GM21825 (cell line): Measurements from ENCODE around the gene KIAA1614.

ENCODE experiments used
- ATAC-seq: cut with Tn5 transposase; IDR thresholded peaks from one replicate; pipeline ENCODE4 v1.9.1; 2021; ENCODE audit warnings: mild to moderate bottlenecking, moderate library complexity; ENCODE audit not compliant: unreplicated experiment

The KIAA1614 gene

DNA sequence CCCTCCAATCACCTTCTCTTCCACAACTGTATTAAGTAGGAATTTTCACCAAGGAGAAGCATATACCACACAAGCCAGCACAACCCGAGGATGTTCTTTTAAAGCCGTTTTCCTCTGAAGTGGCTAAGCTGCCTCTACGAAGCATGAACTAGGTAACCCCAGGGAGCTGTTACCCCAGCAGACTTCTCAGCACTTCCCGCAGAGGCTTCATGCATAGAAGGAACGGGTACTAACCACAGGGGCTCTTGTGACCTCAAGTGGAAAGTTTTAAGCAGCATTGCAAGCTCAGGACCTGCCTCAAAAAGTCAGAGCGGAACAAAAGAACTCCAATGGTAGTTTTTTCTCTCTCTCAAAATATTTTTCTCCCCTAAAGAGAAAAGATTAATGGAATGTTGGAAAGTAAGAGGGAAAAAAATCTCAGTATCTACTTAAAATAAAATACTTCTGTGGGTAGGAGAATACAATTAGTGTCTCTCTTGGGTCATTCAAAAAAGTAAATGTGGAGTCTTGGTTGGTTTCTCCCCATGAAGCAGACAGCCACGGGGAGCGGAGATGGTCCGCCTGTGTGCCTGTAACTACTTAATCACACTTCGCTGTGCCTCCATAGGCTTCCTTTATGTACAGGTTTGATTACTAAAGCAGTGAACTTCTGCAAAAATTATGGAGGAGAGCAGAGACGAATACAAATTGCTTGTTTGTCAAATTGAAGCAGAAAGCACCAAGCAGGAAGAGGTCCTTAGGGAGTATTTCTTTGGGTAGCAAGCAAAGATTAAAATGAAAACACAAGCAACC, 69.1 kb downstream of the KIAA1614 start:
- ATAC-seq = peak; percentile 91

DNA sequence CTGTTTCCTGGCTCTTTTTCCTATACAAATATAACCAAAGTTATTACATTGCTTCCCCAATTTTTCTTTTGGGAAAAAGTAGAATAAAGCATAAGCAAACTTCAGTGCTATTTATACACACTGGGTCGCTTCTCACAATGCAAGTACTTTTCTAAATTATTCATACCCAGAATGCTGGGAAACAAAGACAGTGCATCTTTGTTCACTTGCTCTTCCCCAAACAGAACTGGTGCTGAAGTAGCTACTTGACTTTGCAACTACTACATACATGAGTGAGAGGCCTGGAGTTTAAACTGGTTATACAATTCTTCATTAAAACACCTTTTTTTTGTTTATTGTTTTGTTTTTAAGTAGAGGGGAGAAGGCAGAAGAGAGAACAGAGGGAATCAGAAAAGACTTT, 69.7 kb downstream of the KIAA1614 start:
- ATAC-seq = no peak

DNA sequence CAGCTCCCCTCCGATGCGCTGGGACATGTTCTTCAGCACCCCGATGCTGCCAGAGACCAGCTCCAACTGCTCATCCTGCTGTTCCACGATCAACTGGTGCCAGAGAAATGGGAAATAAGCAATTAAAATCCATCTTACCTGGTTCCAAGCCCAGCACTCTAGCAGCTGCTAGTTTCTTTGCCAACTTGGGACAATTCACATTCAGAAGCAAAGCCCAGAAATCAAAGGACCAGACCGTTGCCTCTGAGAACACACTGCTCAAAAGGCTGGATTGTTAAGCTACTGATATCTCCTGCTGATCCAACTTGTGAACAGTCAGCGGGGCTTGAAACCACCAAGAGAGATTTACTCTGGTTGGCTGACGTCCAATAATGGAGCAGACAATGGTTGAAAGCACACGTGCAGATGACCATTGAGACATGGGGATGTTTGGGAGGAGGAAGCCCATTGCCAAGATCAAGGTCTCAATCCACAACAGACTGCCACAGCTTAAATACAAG, 75.6 kb downstream of the KIAA1614 start:
- no peak for ATAC-seq

DNA sequence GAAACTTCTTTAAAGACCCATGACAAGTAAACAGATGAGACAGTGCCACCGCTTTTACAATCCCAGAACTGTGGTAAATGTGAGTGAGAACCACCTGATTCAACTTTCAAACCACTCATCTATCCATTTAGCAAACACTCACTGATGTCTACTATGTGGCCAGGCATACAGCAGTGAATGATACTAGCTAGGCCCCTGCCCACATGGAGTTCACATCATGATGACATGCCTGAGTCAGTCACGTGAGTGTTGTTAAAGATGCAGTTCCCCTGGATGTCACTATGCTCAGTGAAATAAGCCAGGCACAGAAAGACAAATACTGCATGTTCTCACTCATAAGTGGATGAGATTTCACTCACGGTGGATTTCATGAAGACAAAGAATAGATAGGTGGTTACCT, 81.6 kb downstream of the KIAA1614 start:
- ATAC-seq = no peak

DNA sequence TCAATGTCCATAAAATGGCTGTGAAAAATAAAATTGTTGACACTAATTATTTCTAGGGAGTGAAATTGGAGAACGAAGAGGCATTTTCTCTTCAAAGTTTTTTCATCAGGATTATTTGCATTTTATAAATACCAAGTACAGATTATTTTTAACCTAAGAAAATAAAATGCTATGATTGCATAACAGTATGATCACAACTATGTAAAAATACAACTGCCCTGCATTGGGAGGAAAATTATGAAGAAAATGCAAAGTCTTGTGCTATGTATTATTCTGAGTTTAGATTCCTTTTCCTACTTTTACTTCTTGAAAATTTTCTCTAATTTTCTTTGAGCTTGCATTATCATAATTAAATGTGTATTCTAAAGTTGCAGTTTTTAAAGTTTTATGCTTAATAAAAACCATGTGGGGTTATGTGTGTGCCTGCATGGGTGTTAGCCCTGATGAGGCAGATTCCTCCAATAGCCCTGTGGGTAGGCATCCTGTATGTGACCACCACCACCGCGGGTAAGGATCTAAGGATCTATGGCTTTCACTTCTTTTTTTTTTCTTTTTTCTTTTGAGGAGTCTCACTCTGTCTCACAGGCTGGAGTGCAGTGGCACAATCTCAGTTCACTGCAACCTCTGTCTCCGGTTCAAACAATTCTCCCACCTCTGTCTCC, 85.3 kb downstream of the KIAA1614 start:
- no peak for ATAC-seq
